ENCODE results near the gene TRIM7.

GRCh38 chr5:181159286-181160151, 45.5 kb downstream of the TRIM7 start:
- no peak for TF ChIP-seq E2F1 (CRISPR knock-in tag; IDR thresholded peaks at IDR 0.05)
- TF ChIP-seq NELFE (IDR thresholded peaks at IDR 0.05; ENCODE audit: insufficient read depth, insufficient read length): no peak
- TF ChIP-seq MXI1 (IDR thresholded peaks at IDR 0.05; ENCODE audit: low read depth, low read length): no peak
- peak; percentile 83 for TF ChIP-seq REST (IDR thresholded peaks at IDR 0.05; ENCODE audit: borderline replicate concordance)
- TF ChIP-seq REST (CRISPR knock-in tag; IDR thresholded peaks at IDR 0.05; ENCODE audit: low read depth): no peak
- peak; percentile 16; the same call in 1 of the 2 replicates for TF ChIP-seq TCF3 (CRISPR knock-in tag; IDR thresholded peaks at IDR 0.05)
- no peak for TF ChIP-seq POLR2AphosphoS5 (IDR thresholded peaks at IDR 0.05; ENCODE audit: control insufficient read depth, insufficient read depth, low read depth, low read length)
- TF ChIP-seq SFPQ (IDR thresholded peaks at IDR 0.05; ENCODE audit: low read depth, low read length): no peak
- TF ChIP-seq MEF2A (IDR thresholded peaks at IDR 0.05; ENCODE audit: control insufficient read depth, low read depth, low read length): 0 out of 2 replicates have a peak, but pooled peaks have one; percentile 24
- peak; percentile 96 to 97 (median 96) for TF ChIP-seq CTCF (IDR thresholded peaks at IDR 0.05 in 2 of 3, conservative IDR thresholded peaks at IDR 0.05 in 1 of 3; ENCODE audit: insufficient read depth in 2 of 3, low read depth in 1 of 3, low read length in 3 of 3)
- TF ChIP-seq RFX5 (IDR thresholded peaks at IDR 0.05; ENCODE audit: low read depth, low read length): no peak
